ENCODE results near the gene COA3.

GRCh38 chr17:42775534-42776098, 22.9 kb downstream of the COA3 start:
- TF ChIP-seq POLR2AphosphoS5 (IDR thresholded peaks at IDR 0.05; ENCODE audit: low read depth, low read length) (no peak), POLR2A (IDR thresholded peaks at IDR 0.05; ENCODE audit: low read depth, low read length) (no peak), SPI1 (IDR thresholded peaks at IDR 0.05; ENCODE audit: low read depth, low read length) (peak; percentile 95), TAF1 (IDR thresholded peaks at IDR 0.05; ENCODE audit: low read depth, low read length) (no peak)

Data from GM12891 (cell line).